GM23338 (cell line): Measurements from ENCODE around the gene CLN6. TPM values are rescaled to one million over a fixed set of nuclear protein-coding genes. Genes with fewer than 3 reads are reported as not detected.

ENCODE experiments used
- ATAC-seq: fragments of 200-7000 bp; cut with Tn5 transposase; 3 replicates; pipeline ENCODE4 v1.9.1; 2020
- DNase-seq: peaks from one replicate; pipeline ENCODE4 v3.0.0-alpha.2; 2015; ENCODE audit warnings: low spot score
- H2AFZ ChIP-seq: fragments of 200-600 bp; sonication (generic); 2 replicates; pipeline ENCODE4 v1.8.0; 2016; ENCODE audit warnings: antibody characterized with exemption, mild to moderate bottlenecking, moderate library complexity
- H3F3A ChIP-seq: fragments of 200-600 bp; sonication (generic); replicated peaks from 2 replicates; pipeline ENCODE4 v1.8.0; 2017; ENCODE audit warnings: antibody characterized with exemption, mixed run types, low read depth
- H3K27ac ChIP-seq: fragments of 200-600 bp; sonication (generic); 2 replicates; pipeline ENCODE4 v1.6.1; 2016; ENCODE audit warnings: low read depth
- H3K27me3 ChIP-seq: fragments of 200-600 bp; sonication (generic); 2 replicates; pipeline ENCODE4 v1.8.0; 2016; ENCODE audit warnings: mild to moderate bottlenecking, mixed run types, moderate library complexity; ENCODE audit not compliant: insufficient read depth
- H3K36me3 ChIP-seq: fragments of 200-600 bp; sonication (generic); 2 replicates; pipeline ENCODE4 v1.8.0; 2016; ENCODE audit warnings: mild to moderate bottlenecking; ENCODE audit not compliant: insufficient read depth
- H3K4me1 ChIP-seq: fragments of 200-600 bp; sonication (generic); 2 replicates; pipeline ENCODE4 v1.8.0; 2016; ENCODE audit warnings: mild to moderate bottlenecking, moderate library complexity; ENCODE audit not compliant: insufficient read depth
- H3K4me2 ChIP-seq: fragments of 200-600 bp; sonication (generic); 2 replicates; pipeline ENCODE4 v1.7.1; 2017; ENCODE audit warnings: mixed run types
- H3K4me3 ChIP-seq: fragments of 200-600 bp; sonication (generic); 2 replicates; pipeline ENCODE4 v1.6.1; 2016; ENCODE audit warnings: mixed run types
- H3K79me2 ChIP-seq: fragments of 200-600 bp; sonication (generic); replicated peaks from 2 replicates; pipeline ENCODE4 v1.8.0; 2017; ENCODE audit warnings: mild to moderate bottlenecking; ENCODE audit not compliant: insufficient read depth
- H3K9me2 ChIP-seq: fragments of 200-600 bp; sonication (generic); 2 replicates; pipeline ENCODE4 v1.8.0; 2017; ENCODE audit not compliant: insufficient read depth
- H4K20me1 ChIP-seq: fragments of 200-600 bp; sonication (generic); replicated peaks from 2 replicates; pipeline ENCODE4 v1.8.0; 2017; ENCODE audit warnings: mild to moderate bottlenecking; ENCODE audit not compliant: insufficient read depth
- H3K27ac Mint-ChIP-seq: 2 replicates; pipeline ENCODE4 v1.8.0; 2020; ENCODE audit warnings: inconsistent platforms, mild to moderate bottlenecking, moderate library complexity, mixed read lengths
- H3K27me3 Mint-ChIP-seq: 3 replicates; pipeline ENCODE4 v1.8.0; 2022; ENCODE audit warnings: low read depth, mild to moderate bottlenecking, moderate library complexity, mixed read lengths, inconsistent platforms; ENCODE audit not compliant: insufficient read depth, poor library complexity
- H3K36me3 Mint-ChIP-seq: 3 replicates; pipeline ENCODE4 v1.8.0; 2021; ENCODE audit warnings: low read depth, mild to moderate bottlenecking, inconsistent platforms, moderate library complexity, mixed read lengths
- H3K4me1 Mint-ChIP-seq: 3 replicates; pipeline ENCODE4 v1.8.0; 2020; ENCODE audit warnings: mild to moderate bottlenecking, inconsistent platforms, mixed read lengths
- H3K4me3 Mint-ChIP-seq: 3 replicates; pipeline ENCODE4 v1.8.0; 2021; ENCODE audit warnings: moderate library complexity, mild to moderate bottlenecking, inconsistent platforms, mixed read lengths
- H3K9me3 Mint-ChIP-seq: 3 replicates; pipeline ENCODE4 v1.8.0; 2020; ENCODE audit warnings: moderate library complexity, mild to moderate bottlenecking, inconsistent platforms, mixed read lengths
- EZH2phosphoT487 ChIP-seq: fragments of 200-600 bp; sonication (generic); IDR thresholded peaks from one replicate; pipeline ENCODE4 v1.8.1; 2018; ENCODE audit warnings: antibody characterized with exemption; ENCODE audit not compliant: unreplicated experiment
- JUNB ChIP-seq: IDR thresholded peaks from one replicate; pipeline ENCODE4 v1.6.1; 2016; ENCODE audit warnings: antibody characterized with exemption; ENCODE audit not compliant: unreplicated experiment
- NANOG ChIP-seq: IDR thresholded peaks from 2 replicates; pipeline ENCODE4 v1.6.1; 2016; ENCODE audit warnings: antibody characterized with exemption, borderline replicate concordance
- STAT1 ChIP-seq: IDR thresholded peaks from one replicate; pipeline ENCODE4 v1.6.1; 2016; ENCODE audit warnings: antibody characterized with exemption; ENCODE audit not compliant: unreplicated experiment
- polyA plus RNA-seq: library from polyadenylated mRNA; unstranded; fragments of >200 nt; fragmentation: Nextera tagmentation; extraction: Ambion mirVana; gene quantifications from 2 replicates; pipeline ENCODE4 v1.2.1, GENCODE V29; 2016
- total RNA-seq: library from RNA; depleted of rRNA; stranded (reverse); fragments of >200 nt; shearing (Covaris generic); gene quantifications from 2 replicates; pipeline ENCODE4 v1.2.3, GENCODE V29; 2014
- TF ChIP-seq, protein P1 (sequence below): fragments of 250-450 bp; sonication (Bioruptor Pico); IDR thresholded peaks from 2 replicates; pipeline ENCODE4 v1.5.0; 2020; ENCODE audit warnings: mild to moderate bottlenecking, moderate library complexity
- TF ChIP-seq, protein P2 (sequence below): IDR thresholded peaks from 2 replicates; pipeline ENCODE4 v1.6.1; 2016; ENCODE audit warnings: antibody characterized with exemption
- TF ChIP-seq, protein P3 (sequence below), 2 experiments: fragments of 200-600 bp in 1 of 2; sonication (generic) in 1 of 2; conservative IDR thresholded peaks; 2 replicates each; pipeline versions ENCODE4 v1.5.1 to v1.6.1; 2016 to 2017; ENCODE audit warnings: antibody characterized with exemption in 2 of 2, low read depth in 2 of 2, mild to moderate bottlenecking in 2 of 2, moderate library complexity in 1 of 2

The CLN6 gene
- total and polyA plus RNA-seq, 2 experiments from 2014 or later, result 20.7 to 69.5 TPM

DNA sequence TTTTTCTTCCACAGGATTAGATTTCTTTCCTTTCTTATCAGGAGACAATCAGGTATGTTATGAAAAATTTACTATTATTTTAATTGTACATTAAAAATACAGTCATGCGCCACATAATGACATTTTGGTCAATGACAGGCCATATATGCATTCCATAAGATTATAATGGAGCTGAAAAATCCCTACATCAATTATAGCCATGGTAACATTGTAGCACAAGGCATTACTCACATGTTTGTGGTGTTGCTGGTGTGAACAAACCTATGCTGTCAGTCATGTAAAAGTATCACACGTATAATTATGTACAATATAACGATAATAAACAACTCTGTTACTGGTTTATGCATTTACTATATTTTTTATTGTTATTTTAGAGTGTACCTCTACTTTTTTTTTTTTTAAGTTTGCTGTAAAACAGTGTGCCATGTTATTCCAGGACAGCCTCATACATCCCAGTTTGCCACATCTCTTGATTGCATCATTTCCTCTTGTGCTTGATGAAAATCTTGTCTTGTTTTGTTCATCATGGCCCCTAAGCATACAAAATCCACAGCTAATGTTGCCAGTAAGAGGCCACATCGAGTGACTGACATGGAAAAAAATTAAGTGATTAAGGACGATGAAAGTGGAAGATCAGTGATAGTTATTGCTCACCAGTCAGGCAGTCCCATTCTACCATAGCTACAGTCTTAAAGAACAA, 45.8 kb downstream of the CLN6 start (continued):
- TF ChIP-seq, protein P1, sequence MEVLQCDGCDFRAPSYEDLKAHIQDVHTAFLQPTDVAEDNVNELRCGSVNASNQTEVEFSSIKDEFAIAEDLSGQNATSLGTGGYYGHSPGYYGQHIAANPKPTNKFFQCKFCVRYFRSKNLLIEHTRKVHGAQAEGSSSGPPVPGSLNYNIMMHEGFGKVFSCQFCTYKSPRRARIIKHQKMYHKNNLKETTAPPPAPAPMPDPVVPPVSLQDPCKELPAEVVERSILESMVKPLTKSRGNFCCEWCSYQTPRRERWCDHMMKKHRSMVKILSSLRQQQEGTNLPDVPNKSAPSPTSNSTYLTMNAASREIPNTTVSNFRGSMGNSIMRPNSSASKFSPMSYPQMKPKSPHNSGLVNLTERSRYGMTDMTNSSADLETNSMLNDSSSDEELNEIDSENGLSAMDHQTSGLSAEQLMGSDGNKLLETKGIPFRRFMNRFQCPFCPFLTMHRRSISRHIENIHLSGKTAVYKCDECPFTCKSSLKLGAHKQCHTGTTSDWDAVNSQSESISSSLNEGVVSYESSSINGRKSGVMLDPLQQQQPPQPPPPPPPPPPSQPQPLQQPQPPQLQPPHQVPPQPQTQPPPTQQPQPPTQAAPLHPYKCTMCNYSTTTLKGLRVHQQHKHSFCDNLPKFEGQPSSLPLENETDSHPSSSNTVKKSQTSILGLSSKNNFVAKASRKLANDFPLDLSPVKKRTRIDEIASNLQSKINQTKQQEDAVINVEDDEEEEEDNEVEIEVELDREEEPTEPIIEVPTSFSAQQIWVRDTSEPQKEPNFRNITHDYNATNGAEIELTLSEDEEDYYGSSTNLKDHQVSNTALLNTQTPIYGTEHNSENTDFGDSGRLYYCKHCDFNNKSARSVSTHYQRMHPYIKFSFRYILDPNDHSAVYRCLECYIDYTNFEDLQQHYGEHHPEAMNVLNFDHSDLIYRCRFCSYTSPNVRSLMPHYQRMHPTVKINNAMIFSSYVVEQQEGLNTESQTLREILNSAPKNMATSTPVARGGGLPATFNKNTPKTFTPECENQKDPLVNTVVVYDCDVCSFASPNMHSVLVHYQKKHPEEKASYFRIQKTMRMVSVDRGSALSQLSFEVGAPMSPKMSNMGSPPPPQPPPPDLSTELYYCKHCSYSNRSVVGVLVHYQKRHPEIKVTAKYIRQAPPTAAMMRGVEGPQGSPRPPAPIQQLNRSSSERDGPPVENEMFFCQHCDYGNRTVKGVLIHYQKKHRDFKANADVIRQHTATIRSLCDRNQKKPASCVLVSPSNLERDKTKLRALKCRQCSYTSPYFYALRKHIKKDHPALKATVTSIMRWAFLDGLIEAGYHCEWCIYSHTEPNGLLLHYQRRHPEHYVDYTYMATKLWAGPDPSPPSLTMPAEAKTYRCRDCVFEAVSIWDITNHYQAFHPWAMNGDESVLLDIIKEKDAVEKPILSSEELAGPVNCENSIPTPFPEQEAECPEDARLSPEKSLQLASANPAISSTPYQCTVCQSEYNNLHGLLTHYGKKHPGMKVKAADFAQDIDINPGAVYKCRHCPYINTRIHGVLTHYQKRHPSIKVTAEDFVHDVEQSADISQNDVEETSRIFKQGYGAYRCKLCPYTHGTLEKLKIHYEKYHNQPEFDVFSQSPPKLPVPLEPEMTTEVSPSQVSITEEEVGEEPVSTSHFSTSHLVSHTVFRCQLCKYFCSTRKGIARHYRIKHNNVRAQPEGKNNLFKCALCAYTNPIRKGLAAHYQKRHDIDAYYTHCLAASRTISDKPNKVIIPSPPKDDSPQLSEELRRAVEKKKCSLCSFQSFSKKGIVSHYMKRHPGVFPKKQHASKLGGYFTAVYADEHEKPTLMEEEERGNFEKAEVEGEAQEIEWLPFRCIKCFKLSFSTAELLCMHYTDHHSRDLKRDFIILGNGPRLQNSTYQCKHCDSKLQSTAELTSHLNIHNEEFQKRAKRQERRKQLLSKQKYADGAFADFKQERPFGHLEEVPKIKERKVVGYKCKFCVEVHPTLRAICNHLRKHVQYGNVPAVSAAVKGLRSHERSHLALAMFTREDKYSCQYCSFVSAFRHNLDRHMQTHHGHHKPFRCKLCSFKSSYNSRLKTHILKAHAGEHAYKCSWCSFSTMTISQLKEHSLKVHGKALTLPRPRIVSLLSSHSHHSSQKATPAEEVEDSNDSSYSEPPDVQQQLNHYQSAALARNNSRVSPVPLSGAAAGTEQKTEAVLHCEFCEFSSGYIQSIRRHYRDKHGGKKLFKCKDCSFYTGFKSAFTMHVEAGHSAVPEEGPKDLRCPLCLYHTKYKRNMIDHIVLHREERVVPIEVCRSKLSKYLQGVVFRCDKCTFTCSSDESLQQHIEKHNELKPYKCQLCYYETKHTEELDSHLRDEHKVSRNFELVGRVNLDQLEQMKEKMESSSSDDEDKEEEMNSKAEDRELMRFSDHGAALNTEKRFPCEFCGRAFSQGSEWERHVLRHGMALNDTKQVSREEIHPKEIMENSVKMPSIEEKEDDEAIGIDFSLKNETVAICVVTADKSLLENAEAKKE (CRISPR knock-in tag), result no peak
- TF ChIP-seq JUNB, result no peak
- TF ChIP-seq, protein P2, sequence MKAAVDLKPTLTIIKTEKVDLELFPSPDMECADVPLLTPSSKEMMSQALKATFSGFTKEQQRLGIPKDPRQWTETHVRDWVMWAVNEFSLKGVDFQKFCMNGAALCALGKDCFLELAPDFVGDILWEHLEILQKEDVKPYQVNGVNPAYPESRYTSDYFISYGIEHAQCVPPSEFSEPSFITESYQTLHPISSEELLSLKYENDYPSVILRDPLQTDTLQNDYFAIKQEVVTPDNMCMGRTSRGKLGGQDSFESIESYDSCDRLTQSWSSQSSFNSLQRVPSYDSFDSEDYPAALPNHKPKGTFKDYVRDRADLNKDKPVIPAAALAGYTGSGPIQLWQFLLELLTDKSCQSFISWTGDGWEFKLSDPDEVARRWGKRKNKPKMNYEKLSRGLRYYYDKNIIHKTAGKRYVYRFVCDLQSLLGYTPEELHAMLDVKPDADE, result no peak

DNA sequence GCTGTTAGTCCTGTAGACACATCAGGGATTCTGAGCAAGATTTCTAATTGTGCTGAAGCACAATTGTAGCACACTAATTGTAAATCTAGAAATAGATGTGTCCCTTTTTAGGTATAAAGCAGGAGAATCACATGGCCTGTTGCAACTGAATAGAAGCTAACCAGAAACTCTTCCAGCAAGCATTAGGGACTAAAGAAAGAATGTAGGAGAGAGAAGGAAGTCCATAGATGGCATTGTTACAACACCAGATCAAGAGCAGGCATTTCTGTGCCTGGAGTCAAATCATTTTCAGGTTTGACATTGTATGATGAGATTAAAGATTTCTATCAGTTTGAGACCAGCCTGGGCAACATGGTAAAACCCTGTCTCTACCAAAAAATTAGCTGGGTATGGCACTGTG, 51.8 kb downstream of the CLN6 start:
- no peak overlapping the region for H3K4me3 ChIP-seq
- no peaks in the 10 kb centered on the region for H3K4me1 ChIP-seq
- no peaks in the 10 kb centered on the region; the same call in 1 of the 2 replicates for H4K20me1 ChIP-seq
- H3K36me3 Mint-ChIP-seq, result peaks cover 23% of the 10 kb centered on the region
- peaks cover 15% of the 10 kb centered on the region; the same call in 1 of the 2 replicates for H3K36me3 ChIP-seq
- H3K4me3 Mint-ChIP-seq, result no peak overlapping the region
- no peak for DNase-seq
- H3K9me2 ChIP-seq, result no peaks in the 10 kb centered on the region
- no peaks in the 10 kb centered on the region for H3K27me3 Mint-ChIP-seq
- H3K4me2 ChIP-seq, result no peak overlapping the region
- H3K79me2 ChIP-seq, result no peaks in the 10 kb centered on the region
- no peaks in the 10 kb centered on the region for H3F3A ChIP-seq
- no peak overlapping the region for H2AFZ ChIP-seq
- H3K9me3 Mint-ChIP-seq, result no peaks in the 10 kb centered on the region
- ATAC-seq, result no peak
- H3K27ac ChIP-seq, result 0 out of 2 replicates have a peak overlapping the region, but pooled peaks have one; percentile 7
- H3K27ac Mint-ChIP-seq, result no peak overlapping the region; the same call in 1 of the 2 replicates
- no peaks in the 10 kb centered on the region for H3K4me1 Mint-ChIP-seq
- H3K27me3 ChIP-seq, result no peaks in the 10 kb centered on the region
- TF ChIP-seq, protein P3, sequence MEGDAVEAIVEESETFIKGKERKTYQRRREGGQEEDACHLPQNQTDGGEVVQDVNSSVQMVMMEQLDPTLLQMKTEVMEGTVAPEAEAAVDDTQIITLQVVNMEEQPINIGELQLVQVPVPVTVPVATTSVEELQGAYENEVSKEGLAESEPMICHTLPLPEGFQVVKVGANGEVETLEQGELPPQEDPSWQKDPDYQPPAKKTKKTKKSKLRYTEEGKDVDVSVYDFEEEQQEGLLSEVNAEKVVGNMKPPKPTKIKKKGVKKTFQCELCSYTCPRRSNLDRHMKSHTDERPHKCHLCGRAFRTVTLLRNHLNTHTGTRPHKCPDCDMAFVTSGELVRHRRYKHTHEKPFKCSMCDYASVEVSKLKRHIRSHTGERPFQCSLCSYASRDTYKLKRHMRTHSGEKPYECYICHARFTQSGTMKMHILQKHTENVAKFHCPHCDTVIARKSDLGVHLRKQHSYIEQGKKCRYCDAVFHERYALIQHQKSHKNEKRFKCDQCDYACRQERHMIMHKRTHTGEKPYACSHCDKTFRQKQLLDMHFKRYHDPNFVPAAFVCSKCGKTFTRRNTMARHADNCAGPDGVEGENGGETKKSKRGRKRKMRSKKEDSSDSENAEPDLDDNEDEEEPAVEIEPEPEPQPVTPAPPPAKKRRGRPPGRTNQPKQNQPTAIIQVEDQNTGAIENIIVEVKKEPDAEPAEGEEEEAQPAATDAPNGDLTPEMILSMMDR (conservative IDR thresholded peaks at IDR 0.05; ENCODE audit: low read depth in 2 of 2), result no peak
- TF ChIP-seq NANOG, result no peak
- TF ChIP-seq EZH2phosphoT487, result no peak
- no peak for TF ChIP-seq STAT1
- TF ChIP-seq JUNB, result no peak
